GM20431 (cell line): ENCODE data around the gene FOXR2.

Experiments used
- in situ Hi-C: fragments of 300-500 bp; cut with MseI, MboI; formaldehyde crosslinking; loops from one replicate; pipeline ENCODE4 v1.15.0; 2020; ENCODE audit warnings: low sequenced_read_pairs; ENCODE audit not compliant: unreplicated experiment

The FOXR2 gene, protein sequence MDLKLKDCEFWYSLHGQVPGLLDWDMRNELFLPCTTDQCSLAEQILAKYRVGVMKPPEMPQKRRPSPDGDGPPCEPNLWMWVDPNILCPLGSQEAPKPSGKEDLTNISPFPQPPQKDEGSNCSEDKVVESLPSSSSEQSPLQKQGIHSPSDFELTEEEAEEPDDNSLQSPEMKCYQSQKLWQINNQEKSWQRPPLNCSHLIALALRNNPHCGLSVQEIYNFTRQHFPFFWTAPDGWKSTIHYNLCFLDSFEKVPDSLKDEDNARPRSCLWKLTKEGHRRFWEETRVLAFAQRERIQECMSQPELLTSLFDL

DNA sequence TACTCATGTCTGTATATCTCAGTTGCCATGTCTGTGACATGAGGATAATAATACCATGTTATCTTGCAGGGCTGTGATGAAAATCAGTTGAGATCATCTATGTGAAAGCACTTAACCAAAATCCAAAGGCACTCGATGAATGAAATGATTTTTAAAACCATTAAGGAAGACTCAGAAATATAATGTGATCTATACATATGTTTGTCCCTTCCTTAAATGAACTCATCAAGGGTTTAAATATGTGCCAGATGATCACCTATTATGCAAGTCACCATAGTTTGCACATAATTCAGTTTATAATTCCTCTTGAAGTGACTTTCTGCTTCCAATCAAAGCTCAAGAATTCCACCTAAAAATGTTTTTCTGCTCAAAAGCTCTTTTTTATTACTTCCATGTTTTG is at the start of gene FOXR2:
TSS of gene FOXR2 (plus strand) at position 301 of the 400 bp plus-strand sequence. CDS start 312 bp downstream, outside the sequence.
- in situ Hi-C loops, result no loop called here

GRCh38 chrX:55579115-55579514 is 44.1 kb upstream of the FOXR2 start:
- in situ Hi-C loops, result no loop called here

DNA sequence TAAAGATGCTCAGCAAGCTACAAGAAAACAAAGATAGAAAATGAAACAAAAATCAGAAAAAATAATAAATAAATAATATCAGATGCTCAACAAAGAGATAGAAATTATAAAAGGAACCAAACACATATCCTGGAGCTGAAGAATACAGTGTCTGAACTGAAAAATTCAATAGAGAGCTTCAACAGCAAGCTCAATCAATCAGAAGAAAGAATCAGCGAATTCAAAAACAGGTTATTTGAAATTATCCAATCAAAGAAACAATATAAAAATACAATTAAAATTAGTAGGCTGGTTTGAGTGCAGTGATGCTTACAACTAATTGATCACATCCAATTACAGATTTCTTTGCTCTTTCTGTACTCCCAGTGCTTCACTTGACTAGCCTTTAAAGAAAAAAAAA is 40.8 kb upstream of the FOXR2 start:
- in situ Hi-C loops, result no loop called here

- in situ Hi-C loops, result no loop called here
These were observed 29.9 kb upstream of the FOXR2 start for GRCh38 chrX:55593296-55593695.

- in situ Hi-C loops, result no loop called here
These were observed 29.4 kb upstream of the FOXR2 start for GRCh38 chrX:55593756-55594257.

DNA sequence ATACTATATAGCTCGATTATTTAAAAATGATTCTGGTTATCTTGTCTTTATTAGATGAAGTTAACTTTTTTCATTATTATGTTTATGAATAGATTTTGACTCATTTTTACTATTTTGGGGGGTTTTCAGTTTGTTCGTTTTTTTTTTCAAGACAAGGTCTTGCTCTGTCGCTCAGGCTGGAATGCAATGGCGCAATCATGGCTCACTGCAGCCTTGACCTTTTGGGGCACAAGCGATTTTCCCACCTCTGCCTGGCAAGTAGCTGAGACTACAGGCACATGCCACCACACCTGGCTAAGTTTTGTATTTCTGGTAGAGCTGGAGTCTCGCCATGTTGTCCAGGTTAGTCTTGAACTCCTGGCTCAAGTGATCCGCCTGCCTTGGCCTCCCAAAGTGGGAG is 24.9 kb upstream of the FOXR2 start:
- in situ Hi-C loops, result no loop called here

- in situ Hi-C loops, result no loop called here
These were observed 3.7 kb upstream of the FOXR2 start for GRCh38 chrX:55619547-55619946.

DNA sequence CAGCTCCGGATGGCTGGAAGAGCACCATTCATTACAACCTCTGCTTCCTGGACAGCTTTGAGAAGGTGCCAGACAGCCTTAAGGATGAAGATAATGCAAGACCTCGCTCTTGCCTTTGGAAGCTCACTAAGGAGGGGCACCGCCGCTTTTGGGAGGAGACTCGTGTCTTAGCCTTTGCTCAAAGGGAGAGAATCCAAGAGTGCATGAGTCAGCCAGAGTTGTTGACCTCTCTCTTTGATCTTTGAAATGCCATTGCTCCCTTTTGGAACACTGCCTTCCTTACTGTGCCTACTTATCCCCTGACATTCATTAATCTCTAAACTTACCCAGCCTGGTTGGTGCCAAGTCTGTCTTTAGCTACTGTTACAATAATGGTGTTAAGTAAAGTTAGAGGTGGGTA is 1.2 kb downstream of the FOXR2 start:
- in situ Hi-C loops, result no loop called here

GRCh38 chrX:55636109-55636508 is 12.9 kb downstream of the FOXR2 start:
- in situ Hi-C loops, result no loop called here

DNA sequence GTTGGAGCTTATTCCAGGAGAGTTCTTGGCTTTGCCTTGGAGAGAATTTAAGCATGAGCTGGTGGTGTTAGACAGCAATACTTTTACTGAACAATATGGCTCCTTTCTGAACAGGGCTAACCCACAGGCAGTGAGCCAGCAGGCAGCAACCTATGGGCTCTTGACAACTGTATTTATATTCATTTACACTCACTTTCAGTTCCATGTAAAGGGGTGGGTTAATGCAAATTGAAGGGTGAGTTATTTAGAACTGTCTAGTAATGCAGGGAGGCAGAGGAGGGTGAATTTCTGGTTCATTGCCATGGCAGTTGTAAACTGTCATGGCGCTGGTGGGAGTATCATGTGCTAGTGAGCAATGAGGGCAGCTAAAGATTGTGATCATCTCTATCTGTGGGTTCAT is 15.7 kb downstream of the FOXR2 start:
- in situ Hi-C loops, result no loop called here

GRCh38 chrX:55640854-55641253 is 17.7 kb downstream of the FOXR2 start:
- in situ Hi-C loops, result no loop called here

DNA sequence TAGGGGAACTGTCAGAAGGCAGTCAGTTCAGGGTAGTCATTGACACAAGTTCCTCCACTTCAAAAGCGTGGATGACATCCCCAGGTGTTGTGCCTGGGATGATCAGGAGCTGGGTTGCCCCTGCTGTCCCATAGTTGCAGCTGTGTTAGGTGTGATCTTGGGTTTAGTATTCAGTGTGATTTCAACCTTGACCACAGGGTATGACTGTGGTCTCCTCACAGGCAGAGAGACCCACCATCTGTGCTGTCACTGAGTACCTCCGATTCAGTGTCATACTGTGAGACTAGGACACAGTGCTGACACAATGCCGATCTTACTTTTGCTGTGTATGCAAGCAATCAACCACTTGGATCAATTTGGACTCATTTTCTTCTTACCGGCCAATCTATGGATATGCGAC is 25.2 kb downstream of the FOXR2 start:
- in situ Hi-C loops, result no loop called here

- in situ Hi-C loops, result no loop called here
These were observed 36.7 kb downstream of the FOXR2 start for GRCh38 chrX:55659931-55660330.

GRCh38 chrX:55663584-55663983 is 40.4 kb downstream of the FOXR2 start:
- in situ Hi-C loops, result no loop called here

DNA sequence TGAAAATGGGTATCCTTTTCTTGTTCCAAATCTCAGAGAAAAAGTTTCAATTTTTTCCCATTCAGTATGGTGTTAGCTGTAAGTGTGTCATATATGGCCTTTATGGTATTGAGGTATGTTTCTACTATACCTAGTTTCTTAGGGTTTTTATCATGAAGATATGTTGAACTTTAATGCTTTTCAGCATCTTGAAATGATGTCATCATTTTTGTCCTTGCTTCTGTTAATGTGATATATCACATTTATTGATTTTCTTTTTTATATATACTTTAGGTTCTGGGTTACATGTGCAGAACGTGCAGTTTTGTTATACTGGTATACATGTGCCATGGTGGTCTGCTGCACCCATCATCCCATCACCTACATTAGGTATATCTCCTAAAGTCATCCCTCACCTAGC is 44.9 kb downstream of the FOXR2 start:
- in situ Hi-C loops, result no loop called here
